ENCODE results near the gene AADACL3. TPM values are rescaled to one million over a fixed set of nuclear protein-coding genes. Genes with fewer than 3 reads are reported as not detected.

The AADACL3 gene
- polyA plus RNA-seq, 1 of the 3 experiments (the other 2 are of a cell fraction), result not detected

GRCh38 chr1:12774801-12775345, 59.0 kb downstream of the AADACL3 start (continued):
- no peak for TF ChIP-seq REST (IDR thresholded peaks at IDR 0.05; ENCODE audit: low read depth, low read length)
- TF ChIP-seq GATA2 (CRISPR knock-in tag; IDR thresholded peaks at IDR 0.05), result no peak
- no peak for TF ChIP-seq EP300 (IDR thresholded peaks at IDR 0.05; ENCODE audit: borderline replicate concordance in 1 of 2, low read depth in 1 of 2, low read length in 1 of 2)
- TF ChIP-seq TEAD4 (IDR thresholded peaks at IDR 0.05; ENCODE audit: borderline replicate concordance, insufficient read depth), result no peak
- TF ChIP-seq ZBTB33 (IDR thresholded peaks at IDR 0.05; ENCODE audit: borderline replicate concordance, low read depth), result no peak
- TF ChIP-seq ELF1 (IDR thresholded peaks at IDR 0.05), result no peak
- no peak for TF ChIP-seq USF2 (IDR thresholded peaks at IDR 0.05; ENCODE audit: borderline replicate concordance, low read depth, low read length)
- no peak for TF ChIP-seq FOXJ3 (CRISPR knock-in tag; IDR thresholded peaks at IDR 0.05)
- TF ChIP-seq YY1 (IDR thresholded peaks at IDR 0.05; ENCODE audit: low read depth), result no peak
- no peak for TF ChIP-seq TAF1 (IDR thresholded peaks at IDR 0.05; ENCODE audit: borderline replicate concordance, low read depth, low read length)

GRCh38 chr1:12775443-12775842, 59.5 kb downstream of the AADACL3 start:
- no peak for DNase-seq
- no peaks in the 10 kb centered on the region for H3K79me2 ChIP-seq (ENCODE audit: insufficient read depth)
- H3K9ac ChIP-seq, result no peak overlapping the region
- H3K27me3 ChIP-seq (ENCODE audit: insufficient read depth), result peaks cover 7% of the 10 kb centered on the region; the same call in 1 of the 2 replicates
- H3K4me3 ChIP-seq (ENCODE audit: low read depth in 2 of 2, low read length in 1 of 2), result no peak overlapping the region
- H2AFZ ChIP-seq (ENCODE audit: low read depth), result no peak overlapping the region
- no peak for TF ChIP-seq GABPA (IDR thresholded peaks at IDR 0.05; ENCODE audit: low read depth)
- no peak for TF ChIP-seq IRF3 (IDR thresholded peaks at IDR 0.05; ENCODE audit: low read depth, low read length)
- no peak for TF ChIP-seq PBX3 (IDR thresholded peaks at IDR 0.05)
- TF ChIP-seq SIN3A (IDR thresholded peaks at IDR 0.05; ENCODE audit: borderline replicate concordance, low read depth, low read length), result no peak
- no peak for TF ChIP-seq RFX5 (IDR thresholded peaks at IDR 0.05; ENCODE audit: low read length)
- no peak for TF ChIP-seq GATA2 (CRISPR knock-in tag; IDR thresholded peaks at IDR 0.05)
- TF ChIP-seq YY1 (IDR thresholded peaks at IDR 0.05; ENCODE audit: low read depth), result no peak
- TF ChIP-seq POLR2AphosphoS5 (IDR thresholded peaks at IDR 0.05; ENCODE audit: low read depth, low read length), result no peak
- no peak for TF ChIP-seq NRF1 (IDR thresholded peaks at IDR 0.05; ENCODE audit: low read depth, low read length)
- no peak for TF ChIP-seq FOSL2 (IDR thresholded peaks at IDR 0.05; ENCODE audit: borderline replicate concordance, low read depth)
- TF ChIP-seq FOXJ3 (CRISPR knock-in tag; IDR thresholded peaks at IDR 0.05), result no peak
- TF ChIP-seq RCOR1 (IDR thresholded peaks at IDR 0.05; ENCODE audit: low read length), result no peak
- H3F3A ChIP-seq (replicated peaks; ENCODE audit: insufficient read depth), result no peaks in the 10 kb centered on the region
- no peaks in the 10 kb centered on the region for H3K36me3 ChIP-seq (replicated peaks in 1 of 2; ENCODE audit: control insufficient read depth in 1 of 2, insufficient read depth in 2 of 2, low read length in 1 of 2)
- H4K20me1 ChIP-seq (ENCODE audit: insufficient read depth), result no peaks in the 10 kb centered on the region
- ChIA-PET POLR2A (no interaction called here), CTCF (no interaction called here)
- 11% methylated on average over 7 of the region's 8 CpGs for WGBS (ENCODE audit: low lambda C conversion rate)
- H3K9me2 ChIP-seq, result no peaks in the 10 kb centered on the region
- H3K4me2 ChIP-seq, result no peak overlapping the region
- no peaks in the 10 kb centered on the region for H3K9me3 ChIP-seq
- H3K4me1 ChIP-seq (ENCODE audit: control insufficient read depth in 1 of 2, insufficient read depth in 2 of 2, low read depth in 1 of 2, low read length in 1 of 2), result no peaks in the 10 kb centered on the region
- H3K27ac ChIP-seq (ENCODE audit: low read depth in 2 of 2, low read length in 1 of 2), result no peak overlapping the region

Data from SK-N-SH (cell line).